ENCODE measurements around the gene MAP3K4. TPM values are rescaled to one million over a fixed set of nuclear protein-coding genes. Genes with fewer than 3 reads are reported as not detected.

The MAP3K4 gene
- total RNA-seq, 4 donors from 2014 or later = 22.8 to 33.8 (median 30.4) TPM

- no peak for TF ChIP-seq CTCF (IDR thresholded peaks at IDR 0.05)
- TF ChIP-seq POLR2A (IDR thresholded peaks at IDR 0.05) = no peak
- WGBS, 2 donors = 80 to 88% methylated on average over 2 of the region's 2 CpGs
- DNase-seq (ENCODE audit: low spot score in 2 of 2) = no peak
- H3K4me3 ChIP-seq (ENCODE audit: low read depth, poor library complexity, severe bottlenecking) = no peak overlapping the region
- intact Hi-C loops (cut with DNase I; ENCODE audit: low total_unique reads) = no loop called here
Measured at GRCh38 chr6:161088676-161089328, 97.2 kb downstream of the MAP3K4 start.

- intact Hi-C loops (cut with DNase I; ENCODE audit: low total_unique reads) = no loop called here
Measured at GRCh38 chr6:161091151-161091550, 99.6 kb downstream of the MAP3K4 start.

GRCh38 chr6:161091972-161092701 lies 100.6 kb downstream of the MAP3K4 start:
- intact Hi-C loops (cut with DNase I; ENCODE audit: low total_unique reads) = no loop called here
- no peak overlapping the region for H3K4me3 ChIP-seq (ENCODE audit: low read depth, poor library complexity, severe bottlenecking)
- WGBS, 2 donors = 85 to 87% methylated on average over 6 of the region's 6 CpGs
- DNase-seq (ENCODE audit: low spot score in 2 of 2) = no peak
- TF ChIP-seq POLR2A (IDR thresholded peaks at IDR 0.05) (no peak), CTCF (IDR thresholded peaks at IDR 0.05) (no peak)

More at GRCh38 chr6:161091151-161091550, 99.6 kb downstream of the MAP3K4 start:
- 94 to 95% methylated on average over 4 of the region's 4 CpGs for WGBS, 2 donors
- no peak for DNase-seq (ENCODE audit: low spot score in 2 of 2)
- TF ChIP-seq CTCF (IDR thresholded peaks at IDR 0.05) (no peak), POLR2A (IDR thresholded peaks at IDR 0.05) (no peak)
- no peak overlapping the region for H3K4me3 ChIP-seq (ENCODE audit: low read depth, poor library complexity, severe bottlenecking)

- no peak for DNase-seq (ENCODE audit: low spot score in 2 of 2)
- intact Hi-C loops (cut with DNase I; ENCODE audit: low total_unique reads) = no loop called here
- TF ChIP-seq CTCF (IDR thresholded peaks at IDR 0.05) (no peak), POLR2A (IDR thresholded peaks at IDR 0.05) (no peak)
- no peak overlapping the region for H3K4me3 ChIP-seq (ENCODE audit: low read depth, poor library complexity, severe bottlenecking)
- 75 to 83% methylated on average over 5 of the region's 5 CpGs for WGBS, 2 donors
Measured at GRCh38 chr6:161094955-161095354, 103.4 kb downstream of the MAP3K4 start.

GRCh38 chr6:161095916-161096315 lies 104.3 kb downstream of the MAP3K4 start:
- no peak for DNase-seq (ENCODE audit: low spot score in 2 of 2)
- intact Hi-C loops (cut with DNase I; ENCODE audit: low total_unique reads) = no loop called here
- H3K4me3 ChIP-seq (ENCODE audit: low read depth, poor library complexity, severe bottlenecking) = no peak overlapping the region
- no peak for TF ChIP-seq POLR2A (IDR thresholded peaks at IDR 0.05)
- no peak for TF ChIP-seq CTCF (IDR thresholded peaks at IDR 0.05)

Data from lower leg skin (tissue), 4 donors.